GM13977 (cell line): ENCODE data around the gene ERC2.

ENCODE experiments used
- DNase-seq: peaks from one replicate; pipeline ENCODE4 v3.0.0; 2012; ENCODE audit warnings: low spot score
- CTCF ChIP-seq: IDR thresholded peaks from 2 replicates; pipeline ENCODE4 v1.5.1; 2012; ENCODE audit warnings: mild to moderate bottlenecking, control low read depth; ENCODE audit not compliant: insufficient read depth; ENCODE audit errors: extremely low read depth, missing control alignments
- in situ Hi-C: fragments of 300-500 bp; cut with MboI; formaldehyde crosslinking; loops from one replicate; pipeline ENCODE4 v1.12.0; 2022; ENCODE audit warnings: low sequenced_read_pairs, low pct_unique_long_range_greater_than_20kb, mixed read lengths, inconsistent platforms; ENCODE audit not compliant: unreplicated experiment

The ERC2 gene

GRCh38 chr3:55955891-55956477 is 512.3 kb downstream of the ERC2 start:
- in situ Hi-C loops = no loop called here
- no peak for DNase-seq
- no peak for TF ChIP-seq CTCF

- no peak for TF ChIP-seq CTCF
- no peak for DNase-seq
These were observed 516.9 kb downstream of the ERC2 start for GRCh38 chr3:55951388-55951787.

GRCh38 chr3:55947406-55947805 is 520.9 kb downstream of the ERC2 start:
- in situ Hi-C loops = no loop called here
- no peak for TF ChIP-seq CTCF
- DNase-seq = no peak

More at GRCh38 chr3:55951388-55951787, 516.9 kb downstream of the ERC2 start:
- in situ Hi-C loops = no loop called here

GRCh38 chr3:55946574-55947160 is 521.6 kb downstream of the ERC2 start:
- in situ Hi-C loops = no loop called here
- no peak for TF ChIP-seq CTCF
- no peak for DNase-seq

GRCh38 chr3:55942868-55943267 is 525.4 kb downstream of the ERC2 start:
- no peak for DNase-seq
- in situ Hi-C loops = no loop called here
- no peak for TF ChIP-seq CTCF

- in situ Hi-C loops = no loop called here
- TF ChIP-seq CTCF = no peak
- no peak for DNase-seq
These were observed 529.0 kb downstream of the ERC2 start for GRCh38 chr3:55939287-55939686.
